ENCODE measurements around the gene C1orf232.

GRCh38 chr1:26126321-26127084 is 42.3 kb downstream of the C1orf232 start:
- TF ChIP-seq CTCF (conservative IDR thresholded peaks at IDR 0.05; ENCODE audit: low read depth in 2 of 2): no peak
- TF ChIP-seq POLR2AphosphoS5 (IDR thresholded peaks at IDR 0.05; ENCODE audit: low read depth): no peak
- TF ChIP-seq JUNB (IDR thresholded peaks at IDR 0.05; ENCODE audit: unreplicated experiment): no peak
